GM18499 (cell line): ENCODE data around the gene APOA1.
"Not testable (repeated sequence)": the region's sequence is repeated elsewhere in the genome, so short reads cannot be mapped to it uniquely, and the experiment has no call there.

ENCODE experiments used
- ATAC-seq: cut with Tn5 transposase; IDR thresholded peaks from one replicate; pipeline ENCODE4 v1.9.1; 2021; ENCODE audit warnings: moderate number of reproducible peaks; ENCODE audit not compliant: insufficient read depth, unreplicated experiment

Gene APOA1

GRCh38 chr11:116822575-116822974 lies 14.8 kb downstream of the APOA1 start:
- no peak for ATAC-seq

GRCh38 chr11:116821050-116821918 lies 16.1 kb downstream of the APOA1 start:
- ATAC-seq: no peak

- no peak for ATAC-seq
Measured at GRCh38 chr11:116819049-116819448, 18.4 kb downstream of the APOA1 start.

GRCh38 chr11:116814502-116814901 lies 22.9 kb downstream of the APOA1 start:
- no peak for ATAC-seq

GRCh38 chr11:116813781-116814471 lies 23.5 kb downstream of the APOA1 start:
- ATAC-seq: no peak

- ATAC-seq: no peak
Measured at GRCh38 chr11:116813170-116813569, 24.3 kb downstream of the APOA1 start.

- ATAC-seq: no peak
Measured at GRCh38 chr11:116812109-116812508, 25.3 kb downstream of the APOA1 start.

- no peak for ATAC-seq
Measured at GRCh38 chr11:116811194-116811593, 26.2 kb downstream of the APOA1 start.

GRCh38 chr11:116808262-116809175 lies 28.9 kb downstream of the APOA1 start:
- ATAC-seq: no peak

GRCh38 chr11:116807601-116808261 lies 29.7 kb downstream of the APOA1 start:
- ATAC-seq: no peak

GRCh38 chr11:116804001-116804400 lies 33.4 kb downstream of the APOA1 start:
- ATAC-seq: no peak

- not testable (repeated sequence) for ATAC-seq
Measured at GRCh38 chr11:116801662-116802061, 35.8 kb downstream of the APOA1 start.

GRCh38 chr11:116800610-116801009 lies 36.8 kb downstream of the APOA1 start:
- no peak for ATAC-seq

GRCh38 chr11:116798368-116798767 lies 39.1 kb downstream of the APOA1 start:
- no peak for ATAC-seq

GRCh38 chr11:116797816-116798215 lies 39.6 kb downstream of the APOA1 start:
- ATAC-seq: no peak

GRCh38 chr11:116796548-116796947 lies 40.9 kb downstream of the APOA1 start:
- ATAC-seq: no peak

- no peak for ATAC-seq
Measured at GRCh38 chr11:116794851-116795250, 42.6 kb downstream of the APOA1 start.

GRCh38 chr11:116793772-116794097 lies 43.7 kb downstream of the APOA1 start:
- ATAC-seq: no peak

GRCh38 chr11:116792869-116793771 lies 44.3 kb downstream of the APOA1 start:
- ATAC-seq: no peak
